ENCODE measurements around the gene SPO11. TPM values are rescaled to one million over a fixed set of nuclear protein-coding genes. Genes with fewer than 3 reads are reported as not detected.

SPO11 gene
- total and polyA plus RNA-seq, 2 donors (not counting 1 experiment from before 2014, with no cell fraction given), result not detected

- H3K4me3 ChIP-seq (ENCODE audit: control extremely low read depth in 1 of 5, extremely low read depth in 1 of 5, insufficient read depth in 1 of 5, low read depth in 2 of 5, low read length in 4 of 5), result no peak overlapping the region
- no peak for DNase-seq
- no peak for TF ChIP-seq CTCF (IDR thresholded peaks at IDR 0.05)
- TF ChIP-seq EZH2 (IDR thresholded peaks at IDR 0.05; ENCODE audit: borderline replicate concordance, insufficient read depth, low read depth, low read length, poor library complexity, severe bottlenecking), result no peak
- H3K4me1 ChIP-seq (ENCODE audit: control insufficient read depth in 2 of 2, insufficient read depth in 2 of 2, low read length in 2 of 2), result no peaks in the 10 kb centered on the region
- Mint-ChIP-seq H3K4me1 (no peaks in the 10 kb centered on the region), H3K27ac (no peak overlapping the region), H3K4me3 (no peak overlapping the region), H3K9me3 (ENCODE audit: insufficient read depth) (no peaks in the 10 kb centered on the region), H3K27me3 (peaks cover 37% of the 10 kb centered on the region)
- no peak overlapping the region for H2AFZ ChIP-seq (ENCODE audit: insufficient read depth, low read depth, low read length, poor library complexity, severe bottlenecking)
- no peaks in the 10 kb centered on the region for H4K20me1 ChIP-seq (ENCODE audit: control insufficient read depth, insufficient read depth, low read length, poor library complexity, severe bottlenecking)
- no peak overlapping the region for H3K9ac ChIP-seq (ENCODE audit: low read length)
- intact Hi-C loops (cut with micrococcal nuclease), result no loop called here
- ATAC-seq (ENCODE audit: low read depth), result no peak
- ChIA-PET POLR2A (no interaction called here), CTCF (interaction anchor here (0.7 to 1.0 kb wide), 2 partner anchors 9 to 154 kb away, joined by 3 read pairs; no protein-coding TSS in a partner anchor)
- H3K36me3 ChIP-seq (replicated peaks in 1 of 2; ENCODE audit: control extremely low read depth in 1 of 2, control insufficient read depth in 1 of 2, extremely low read depth in 1 of 2, insufficient read depth in 2 of 2, low read length in 1 of 2), result no peaks in the 10 kb centered on the region
- no CpG with 5 or more reads among the region's 2 CpGs for WGBS (ENCODE audit: insufficient coverage)
- H3K79me2 ChIP-seq (ENCODE audit: control insufficient read depth, insufficient read depth, low read length), result no peaks in the 10 kb centered on the region
- no peak overlapping the region for H3K4me2 ChIP-seq (replicated peaks; ENCODE audit: low read depth, low read length, poor library complexity, severe bottlenecking)
- H3K9me3 ChIP-seq (ENCODE audit: control extremely low read depth in 1 of 3, control insufficient read depth in 2 of 3, insufficient read depth in 1 of 3, low read length in 2 of 3), result no peaks in the 10 kb centered on the region
- H3K27ac ChIP-seq (ENCODE audit: low read length in 2 of 2), result no peak overlapping the region
- peaks cover 0 to 12% (median 6%) of the 10 kb centered on the region in 4 experiments for H3K27me3 ChIP-seq (replicated peaks in 1 of 4; ENCODE audit: control extremely low read depth in 1 of 4, control insufficient read depth in 3 of 4, insufficient read depth in 4 of 4, low read length in 3 of 4)
Observed at GRCh38 chr20:57341663-57342062, 12.1 kb downstream of the SPO11 start.

- ATAC-seq (ENCODE audit: low read depth) (no peak), DNase-seq (no peak)
- H3K79me2 ChIP-seq (ENCODE audit: control insufficient read depth, insufficient read depth, low read length), result no peaks in the 10 kb centered on the region
- H3K4me1 Mint-ChIP-seq, result no peaks in the 10 kb centered on the region
- H3K4me3 Mint-ChIP-seq, result no peak overlapping the region
- H2AFZ ChIP-seq (ENCODE audit: insufficient read depth, low read depth, low read length, poor library complexity, severe bottlenecking), result no peak overlapping the region
- peaks cover 28% of the 10 kb centered on the region for H3K27me3 Mint-ChIP-seq
- H3K36me3 ChIP-seq (replicated peaks in 1 of 2; ENCODE audit: control extremely low read depth in 1 of 2, control insufficient read depth in 1 of 2, extremely low read depth in 1 of 2, insufficient read depth in 2 of 2, low read length in 1 of 2), result no peaks in the 10 kb centered on the region
- H3K9me3 ChIP-seq (ENCODE audit: control extremely low read depth in 1 of 3, control insufficient read depth in 2 of 3, insufficient read depth in 1 of 3, low read length in 2 of 3), result no peaks in the 10 kb centered on the region
- peaks cover 0 to 10% (median 5%) of the 10 kb centered on the region in 4 experiments for H3K27me3 ChIP-seq (replicated peaks in 1 of 4; ENCODE audit: control extremely low read depth in 1 of 4, control insufficient read depth in 3 of 4, insufficient read depth in 4 of 4, low read length in 3 of 4)
- no peak overlapping the region for H3K4me2 ChIP-seq (replicated peaks; ENCODE audit: low read depth, low read length, poor library complexity, severe bottlenecking)
- H3K4me1 ChIP-seq (ENCODE audit: control insufficient read depth in 2 of 2, insufficient read depth in 2 of 2, low read length in 2 of 2), result no peaks in the 10 kb centered on the region
- intact Hi-C loops (cut with micrococcal nuclease), result no loop called here
- CTCF ChIA-PET, result no interaction called here
- no peak overlapping the region for H3K27ac ChIP-seq (ENCODE audit: low read length in 2 of 2)
- POLR2A ChIA-PET, result no interaction called here
- no peaks in the 10 kb centered on the region for H4K20me1 ChIP-seq (ENCODE audit: control insufficient read depth, insufficient read depth, low read length, poor library complexity, severe bottlenecking)
- TF ChIP-seq EZH2 (IDR thresholded peaks at IDR 0.05; ENCODE audit: borderline replicate concordance, insufficient read depth, low read depth, low read length, poor library complexity, severe bottlenecking) (no peak), CTCF (IDR thresholded peaks at IDR 0.05) (no peak)
- no peaks in the 10 kb centered on the region for H3K9me3 Mint-ChIP-seq (ENCODE audit: insufficient read depth)
- H3K4me3 ChIP-seq (ENCODE audit: control extremely low read depth in 1 of 5, extremely low read depth in 1 of 5, insufficient read depth in 1 of 5, low read depth in 2 of 5, low read length in 4 of 5), result no peak overlapping the region
- H3K27ac Mint-ChIP-seq, result no peak overlapping the region
- 60% methylated on average over 1 of the region's 2 CpGs for WGBS (ENCODE audit: insufficient coverage)
- H3K9ac ChIP-seq (ENCODE audit: low read length), result no peak overlapping the region
Observed at GRCh38 chr20:57342829-57343228, 13.2 kb downstream of the SPO11 start.
